Hepatocyte (in vitro differentiated cells): ENCODE measurements around the gene SLC7A4.

Experiments
- EZH2 ChIP-seq: fragments of 200-600 bp; sonication (generic); IDR thresholded peaks from 2 replicates; pipeline ENCODE4 v1.6.1; 2016; ENCODE audit warnings: antibody characterized with exemption, mild to moderate bottlenecking, borderline replicate concordance
- EZH2phosphoT487 ChIP-seq: fragments of 200-600 bp; sonication (generic); IDR thresholded peaks from one replicate; pipeline ENCODE4 v1.6.1; 2018; ENCODE audit warnings: antibody characterized with exemption, mild to moderate bottlenecking, low read depth, moderate library complexity; ENCODE audit not compliant: unreplicated experiment, severe bottlenecking
- TF ChIP-seq, protein P1 (sequence below): fragments of 200-600 bp; sonication (generic); IDR thresholded peaks from 2 replicates; pipeline ENCODE4 v1.5.1; 2016; ENCODE audit warnings: antibody characterized with exemption, mild to moderate bottlenecking; ENCODE audit not compliant: poor library complexity

- TF ChIP-seq, protein P1, sequence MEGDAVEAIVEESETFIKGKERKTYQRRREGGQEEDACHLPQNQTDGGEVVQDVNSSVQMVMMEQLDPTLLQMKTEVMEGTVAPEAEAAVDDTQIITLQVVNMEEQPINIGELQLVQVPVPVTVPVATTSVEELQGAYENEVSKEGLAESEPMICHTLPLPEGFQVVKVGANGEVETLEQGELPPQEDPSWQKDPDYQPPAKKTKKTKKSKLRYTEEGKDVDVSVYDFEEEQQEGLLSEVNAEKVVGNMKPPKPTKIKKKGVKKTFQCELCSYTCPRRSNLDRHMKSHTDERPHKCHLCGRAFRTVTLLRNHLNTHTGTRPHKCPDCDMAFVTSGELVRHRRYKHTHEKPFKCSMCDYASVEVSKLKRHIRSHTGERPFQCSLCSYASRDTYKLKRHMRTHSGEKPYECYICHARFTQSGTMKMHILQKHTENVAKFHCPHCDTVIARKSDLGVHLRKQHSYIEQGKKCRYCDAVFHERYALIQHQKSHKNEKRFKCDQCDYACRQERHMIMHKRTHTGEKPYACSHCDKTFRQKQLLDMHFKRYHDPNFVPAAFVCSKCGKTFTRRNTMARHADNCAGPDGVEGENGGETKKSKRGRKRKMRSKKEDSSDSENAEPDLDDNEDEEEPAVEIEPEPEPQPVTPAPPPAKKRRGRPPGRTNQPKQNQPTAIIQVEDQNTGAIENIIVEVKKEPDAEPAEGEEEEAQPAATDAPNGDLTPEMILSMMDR = no peak
- TF ChIP-seq EZH2phosphoT487 (no peak), EZH2 (no peak)
Observed at GRCh38 chr22:21052715-21053459, 20.5 kb upstream of the SLC7A4 start.
